ENCODE results near the gene RABGAP1L.

DNA sequence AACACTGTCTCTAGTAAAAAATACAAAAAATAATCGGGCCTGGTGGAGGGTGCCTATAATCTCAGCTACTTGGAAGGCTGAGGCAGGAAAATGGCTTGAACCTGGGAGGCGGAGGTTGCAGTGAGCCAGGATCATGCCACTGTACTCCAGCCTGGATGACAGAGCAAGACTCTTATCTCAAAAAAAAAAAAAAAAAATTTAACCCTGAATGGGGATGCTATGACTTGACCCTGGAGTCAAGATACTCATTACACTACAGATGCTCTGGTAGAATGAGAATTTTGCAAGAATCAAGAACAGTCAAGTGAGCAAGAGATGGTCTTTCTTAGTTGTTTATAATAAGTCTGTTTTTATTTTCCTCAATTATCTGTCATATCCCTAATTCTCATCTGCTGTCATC lies 542.2 kb downstream of the RABGAP1L start:
- TF ChIP-seq POLR2AphosphoS5 (IDR thresholded peaks at IDR 0.05; ENCODE audit: low read depth, low read length) (no peak), POLR2A (IDR thresholded peaks at IDR 0.05; ENCODE audit: low read depth, low read length) (no peak)

Measured in GM12892 (cell line).